Measurements from ENCODE around the gene CAPN7. TPM values are rescaled to one million over a fixed set of nuclear protein-coding genes. Genes with fewer than 3 reads are reported as not detected.

The CAPN7 gene
- total and polyA plus RNA-seq, 2 donors (not counting 1 experiment from before 2014, with no cell fraction given): 40.4 to 85.9 TPM

DNA sequence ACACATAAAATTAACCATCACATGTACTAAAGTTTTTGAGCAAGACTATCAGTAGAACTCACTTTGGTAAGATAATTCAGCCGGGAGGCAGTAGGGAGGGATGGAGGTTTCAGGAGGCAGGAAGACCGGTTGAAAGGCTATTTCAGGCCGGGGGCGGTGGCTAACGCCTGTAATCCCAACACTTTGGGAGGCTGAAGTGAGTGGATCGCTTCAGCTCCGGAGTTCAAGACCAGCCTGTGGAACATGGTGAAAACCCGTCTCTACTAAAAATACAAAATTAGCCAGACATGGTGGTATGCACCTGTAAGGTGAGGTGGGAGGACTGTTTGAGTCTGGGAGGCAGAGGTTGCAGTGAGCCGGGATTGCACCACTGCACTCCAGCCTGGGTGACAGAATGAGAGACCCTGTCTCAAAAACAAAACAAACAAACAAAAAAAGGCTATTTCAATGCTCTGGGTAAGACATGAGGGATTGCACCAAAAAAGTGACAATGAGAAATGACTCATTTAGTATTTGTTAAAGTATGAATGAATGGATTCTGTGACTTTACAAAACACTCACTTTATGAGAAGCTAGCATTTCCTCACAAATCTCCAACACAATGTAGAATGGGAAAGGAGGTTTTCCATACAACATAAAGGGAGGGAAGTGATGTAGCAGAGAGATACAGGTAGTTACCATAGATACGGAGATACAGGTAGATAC lies 82.4 kb downstream of the CAPN7 start:
- intact Hi-C loops (cut with micrococcal nuclease): no loop called here
- H3K9me3 ChIP-seq (ENCODE audit: control extremely low read depth in 1 of 3, control insufficient read depth in 2 of 3, insufficient read depth in 1 of 3, low read length in 2 of 3): no peaks in the 10 kb centered on the region
- peaks cover 2 to 43% of the 10 kb centered on the region in 2 experiments for H3K36me3 ChIP-seq (replicated peaks in 1 of 2; ENCODE audit: control extremely low read depth in 1 of 2, control insufficient read depth in 1 of 2, extremely low read depth in 1 of 2, insufficient read depth in 2 of 2, low read length in 1 of 2)
- peaks cover 87% of the 10 kb centered on the region for H4K20me1 ChIP-seq (ENCODE audit: control insufficient read depth, insufficient read depth, low read length, poor library complexity, severe bottlenecking)
- H3K4me2 ChIP-seq (replicated peaks; ENCODE audit: low read depth, low read length, poor library complexity, severe bottlenecking): no peak overlapping the region
- no peak for TF ChIP-seq EZH2 (IDR thresholded peaks at IDR 0.05; ENCODE audit: borderline replicate concordance, insufficient read depth, low read depth, low read length, poor library complexity, severe bottlenecking)
- TF ChIP-seq, protein P1, sequence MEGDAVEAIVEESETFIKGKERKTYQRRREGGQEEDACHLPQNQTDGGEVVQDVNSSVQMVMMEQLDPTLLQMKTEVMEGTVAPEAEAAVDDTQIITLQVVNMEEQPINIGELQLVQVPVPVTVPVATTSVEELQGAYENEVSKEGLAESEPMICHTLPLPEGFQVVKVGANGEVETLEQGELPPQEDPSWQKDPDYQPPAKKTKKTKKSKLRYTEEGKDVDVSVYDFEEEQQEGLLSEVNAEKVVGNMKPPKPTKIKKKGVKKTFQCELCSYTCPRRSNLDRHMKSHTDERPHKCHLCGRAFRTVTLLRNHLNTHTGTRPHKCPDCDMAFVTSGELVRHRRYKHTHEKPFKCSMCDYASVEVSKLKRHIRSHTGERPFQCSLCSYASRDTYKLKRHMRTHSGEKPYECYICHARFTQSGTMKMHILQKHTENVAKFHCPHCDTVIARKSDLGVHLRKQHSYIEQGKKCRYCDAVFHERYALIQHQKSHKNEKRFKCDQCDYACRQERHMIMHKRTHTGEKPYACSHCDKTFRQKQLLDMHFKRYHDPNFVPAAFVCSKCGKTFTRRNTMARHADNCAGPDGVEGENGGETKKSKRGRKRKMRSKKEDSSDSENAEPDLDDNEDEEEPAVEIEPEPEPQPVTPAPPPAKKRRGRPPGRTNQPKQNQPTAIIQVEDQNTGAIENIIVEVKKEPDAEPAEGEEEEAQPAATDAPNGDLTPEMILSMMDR (IDR thresholded peaks at IDR 0.05): no peak
- 100% methylated on average over 4 of the region's 10 CpGs for WGBS (ENCODE audit: insufficient coverage)
- H3K4me1 ChIP-seq (ENCODE audit: control insufficient read depth in 2 of 2, insufficient read depth in 2 of 2, low read length in 2 of 2): peaks cover 88 to 90% of the 10 kb centered on the region in 2 donors
- ATAC-seq (ENCODE audit: low read depth): no peak
- H3K9ac ChIP-seq (ENCODE audit: low read length): no peak overlapping the region
- H3K27ac ChIP-seq (ENCODE audit: low read length in 2 of 2): peak overlapping the region in 1 of 2 donors; percentile 87
- POLR2A ChIA-PET: interaction anchor here (0.6 kb wide), 1 partner anchor 72 kb away, joined by 6 read pairs; no protein-coding TSS in a partner anchor
- peaks cover 94% of the 10 kb centered on the region for H3K4me1 Mint-ChIP-seq
- no peak overlapping the region for H3K4me3 ChIP-seq (ENCODE audit: control extremely low read depth in 1 of 5, extremely low read depth in 1 of 5, insufficient read depth in 1 of 5, low read depth in 2 of 5, low read length in 4 of 5)
- H3K27me3 Mint-ChIP-seq: no peaks in the 10 kb centered on the region
- no peaks in the 10 kb centered on the region for H3K9me3 Mint-ChIP-seq (ENCODE audit: insufficient read depth)
- no peak overlapping the region for H3K4me3 Mint-ChIP-seq
- no peak for DNase-seq
- peaks cover 90% of the 10 kb centered on the region for H3K79me2 ChIP-seq (ENCODE audit: control insufficient read depth, insufficient read depth, low read length)
- CTCF ChIA-PET: interaction anchor here (0.7 to 1.9 kb wide), 5 partner anchors 9 to 117 kb away, joined by 3 to 7 read pairs (median 3); no protein-coding TSS in a partner anchor
- H3K27ac Mint-ChIP-seq: peak overlapping the region; percentile 71
- no peaks in the 10 kb centered on the region for H3K27me3 ChIP-seq (replicated peaks in 1 of 4; ENCODE audit: control extremely low read depth in 1 of 4, control insufficient read depth in 3 of 4, insufficient read depth in 4 of 4, low read length in 3 of 4)
- H2AFZ ChIP-seq (ENCODE audit: insufficient read depth, low read depth, low read length, poor library complexity, severe bottlenecking): no peak overlapping the region

DNA sequence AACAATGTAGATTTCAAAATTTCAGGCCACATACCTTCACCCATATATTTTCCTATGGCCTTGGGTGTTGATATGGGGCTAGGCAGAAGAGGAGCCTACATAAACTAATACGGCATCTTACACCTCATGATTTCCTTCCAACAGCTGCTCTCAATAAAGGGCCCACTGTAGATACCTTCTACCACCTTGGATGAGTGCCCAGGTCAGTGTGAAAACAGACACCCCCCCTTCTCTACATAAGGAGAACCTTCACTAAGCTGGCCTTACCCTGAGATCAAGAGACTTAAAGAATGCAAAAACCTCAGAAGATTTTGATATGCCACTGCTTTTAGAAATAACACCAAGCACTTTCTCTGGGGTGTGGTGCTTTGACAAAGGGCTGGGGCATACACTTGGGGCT lies 83.6 kb downstream of the CAPN7 start:
- peak overlapping the region; percentile 42 for H3K4me2 ChIP-seq (replicated peaks; ENCODE audit: low read depth, low read length, poor library complexity, severe bottlenecking)
- intact Hi-C loops (cut with micrococcal nuclease): no loop called here

More for the DNA sequence above, 83.6 kb downstream of the CAPN7 start:
- peak overlapping the region; percentile 86 for H3K27ac Mint-ChIP-seq
- peaks cover 76% of the 10 kb centered on the region for H4K20me1 ChIP-seq (ENCODE audit: control insufficient read depth, insufficient read depth, low read length, poor library complexity, severe bottlenecking)
- H3K27me3 ChIP-seq (replicated peaks in 1 of 4; ENCODE audit: control extremely low read depth in 1 of 4, control insufficient read depth in 3 of 4, insufficient read depth in 4 of 4, low read length in 3 of 4): no peaks in the 10 kb centered on the region
- CTCF ChIA-PET: interaction anchor here (1.1 to 2.6 kb wide), 6 partner anchors 10 to 115 kb away, joined by 3 to 9 read pairs (median 4); no protein-coding TSS in a partner anchor
- POLR2A ChIA-PET: interaction anchor here (0.9 kb wide), 1 partner anchor 10 kb away, joined by 3 read pairs; no protein-coding TSS in a partner anchor
- ATAC-seq (ENCODE audit: low read depth): no peak
- no peak overlapping the region for H2AFZ ChIP-seq (ENCODE audit: insufficient read depth, low read depth, low read length, poor library complexity, severe bottlenecking)
- H3K79me2 ChIP-seq (ENCODE audit: control insufficient read depth, insufficient read depth, low read length): peaks cover 89% of the 10 kb centered on the region
- peak overlapping the region; percentile 15 to 87 for H3K27ac ChIP-seq (ENCODE audit: low read length in 2 of 2)
- no peaks in the 10 kb centered on the region for H3K27me3 Mint-ChIP-seq
- H3K9ac ChIP-seq (ENCODE audit: low read length): no peak overlapping the region
- peak overlapping the region; percentile 57 for H3K4me3 Mint-ChIP-seq
- peaks cover 88 to 90% of the 10 kb centered on the region in 2 donors for H3K4me1 ChIP-seq (ENCODE audit: control insufficient read depth in 2 of 2, insufficient read depth in 2 of 2, low read length in 2 of 2)
- TF ChIP-seq EZH2 (IDR thresholded peaks at IDR 0.05; ENCODE audit: borderline replicate concordance, insufficient read depth, low read depth, low read length, poor library complexity, severe bottlenecking): no peak
- TF ChIP-seq, protein P1 (IDR thresholded peaks at IDR 0.05): no peak
- peaks cover 91% of the 10 kb centered on the region for H3K4me1 Mint-ChIP-seq
- H3K4me3 ChIP-seq (ENCODE audit: control extremely low read depth in 1 of 5, extremely low read depth in 1 of 5, insufficient read depth in 1 of 5, low read depth in 2 of 5, low read length in 4 of 5): no peak overlapping the region
- DNase-seq: no peak
- no peaks in the 10 kb centered on the region for H3K9me3 Mint-ChIP-seq (ENCODE audit: insufficient read depth)
- no CpG with 5 or more reads among the region's 1 CpG for WGBS (ENCODE audit: insufficient coverage)
- peaks cover 2 to 45% of the 10 kb centered on the region in 2 experiments for H3K36me3 ChIP-seq (replicated peaks in 1 of 2; ENCODE audit: control extremely low read depth in 1 of 2, control insufficient read depth in 1 of 2, extremely low read depth in 1 of 2, insufficient read depth in 2 of 2, low read length in 1 of 2)
- no peaks in the 10 kb centered on the region for H3K9me3 ChIP-seq (ENCODE audit: control extremely low read depth in 1 of 3, control insufficient read depth in 2 of 3, insufficient read depth in 1 of 3, low read length in 2 of 3)
